Endodermal cell (in vitro differentiated cells): ENCODE results near the gene PTPRM. TPM values are rescaled to one million over a fixed set of nuclear protein-coding genes. Genes with fewer than 3 reads are reported as not detected.

Experiments used
- DNase-seq: peaks from one replicate; pipeline ENCODE4 v3.0.0-alpha.2; 2017
- H3K27ac ChIP-seq: 2 replicates; pipeline ENCODE4 v1.5.1; 2013; ENCODE audit warnings: mild to moderate bottlenecking, low read depth, low read length, moderate library complexity
- H3K27me3 ChIP-seq: 2 replicates; pipeline ENCODE4 v1.6.1; 2013; ENCODE audit warnings: mild to moderate bottlenecking, low read length, moderate library complexity; ENCODE audit not compliant: insufficient read depth, control insufficient read depth, poor library complexity, severe bottlenecking
- H3K36me3 ChIP-seq: 2 replicates; pipeline ENCODE4 v1.7.0; 2013; ENCODE audit warnings: mild to moderate bottlenecking, low read length, moderate library complexity; ENCODE audit not compliant: control insufficient read depth, insufficient read depth
- H3K4me1 ChIP-seq: one replicate; pipeline ENCODE4 v1.7.0; 2013; ENCODE audit warnings: low read length; ENCODE audit not compliant: control insufficient read depth, insufficient read depth
- H3K4me3 ChIP-seq: 2 replicates; pipeline ENCODE4 v1.5.1; 2013; ENCODE audit warnings: mild to moderate bottlenecking, low read length, moderate library complexity
- H3K9ac ChIP-seq: 2 replicates; pipeline ENCODE4 v1.6.1; 2013; ENCODE audit warnings: mild to moderate bottlenecking, low read length, moderate library complexity; ENCODE audit not compliant: poor library complexity, severe bottlenecking; ENCODE audit errors: extremely low read depth
- H3K9me3 ChIP-seq: 2 replicates; pipeline ENCODE4 v1.6.1; 2013; ENCODE audit warnings: mild to moderate bottlenecking, low read length, moderate library complexity; ENCODE audit not compliant: control insufficient read depth
- H3K27ac Mint-ChIP-seq: 2 replicates; pipeline ENCODE4 v1.8.0; 2020; ENCODE audit warnings: mixed read lengths
- H3K27me3 Mint-ChIP-seq: 2 replicates; pipeline ENCODE4 v1.8.0; 2021; ENCODE audit warnings: mild to moderate bottlenecking, mixed read lengths; ENCODE audit not compliant: insufficient read depth
- H3K36me3 Mint-ChIP-seq: 2 replicates; pipeline ENCODE4 v1.8.0; 2020; ENCODE audit warnings: low read depth, mixed read lengths
- H3K4me1 Mint-ChIP-seq: 2 replicates; pipeline ENCODE4 v1.8.0; 2020; ENCODE audit warnings: mixed read lengths
- H3K4me3 Mint-ChIP-seq: 2 replicates; pipeline ENCODE4 v1.8.0; 2020; ENCODE audit warnings: mild to moderate bottlenecking, moderate library complexity, mixed read lengths
- H3K9me3 Mint-ChIP-seq: 2 replicates; pipeline ENCODE4 v1.8.0; 2020; ENCODE audit warnings: mild to moderate bottlenecking, mixed read lengths
- WGBS, 2 experiments: methylation state at CpG; one replicate each; pipeline versions ENCODE4 v1.1.5 to v1.1.7; 2013; ENCODE audit warnings: missing lambda C conversion rate in 2 of 2, mixed read lengths in 1 of 2; ENCODE audit not compliant: insufficient coverage in 1 of 2, insufficient read length in 1 of 2; 5-methylcytosine and 5-hydroxymethylcytosine counted together
- total RNA-seq, 2 donors: library from RNA; stranded (reverse); fragmentation: NEBNext Ultra II Directional in 1 of 2; extraction: Animal tissue kit (Norgen Biotek cat#: 25700) in 1 of 2; gene quantifications; 2 replicates in 1 of 2; 3 replicates in 1 of 2; pipeline ENCODE4 v1.2.1, GENCODE V29; 2021
- TF ChIP-seq, protein P1 (sequence below): fragments of 200-600 bp; sonication (generic); conservative IDR thresholded peaks from 2 replicates; pipeline ENCODE4 v1.5.0; 2021; ENCODE audit warnings: antibody characterized with exemption, mild to moderate bottlenecking

PTPRM gene
- total RNA-seq, 2 donors from 2014 or later = 47.2 to 57.6 TPM

DNA sequence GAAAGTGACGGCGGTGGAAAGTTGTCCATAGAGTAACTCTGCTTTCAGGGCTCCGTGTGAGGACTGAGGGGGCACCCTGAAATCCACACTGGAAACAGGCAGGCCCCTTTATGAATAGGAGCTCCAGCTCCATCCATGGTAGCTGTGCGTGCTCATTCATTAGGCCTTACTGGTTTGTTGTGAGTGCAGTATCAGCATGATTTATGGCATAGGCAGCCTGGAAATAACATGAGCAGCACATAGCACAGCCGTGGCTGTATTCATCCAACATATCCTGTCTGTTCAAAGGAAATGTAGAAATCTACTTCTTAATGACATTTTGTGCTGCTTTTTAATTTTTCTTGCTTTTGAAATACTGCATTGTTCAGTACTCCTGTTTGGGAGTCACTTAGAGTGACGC lies 627.3 kb downstream of the PTPRM start:
- Histone ChIP-seq H3K27ac (no peak overlapping the region), H3K4me1 (no peaks in the 10 kb centered on the region), H3K9ac (no peak overlapping the region), H3K36me3 (peaks cover 7% of the 10 kb centered on the region), H3K9me3 (no peaks in the 10 kb centered on the region), H3K4me3 (no peak overlapping the region), H3K27me3 (no peaks in the 10 kb centered on the region)
- WGBS, 2 experiments = 95% methylated on average over 5 to 6 of the region's 6 CpGs
- Mint-ChIP-seq H3K27me3 (no peaks in the 10 kb centered on the region), H3K36me3 (no peaks in the 10 kb centered on the region), H3K9me3 (no peaks in the 10 kb centered on the region), H3K27ac (no peak overlapping the region), H3K4me1 (no peaks in the 10 kb centered on the region), H3K4me3 (no peak overlapping the region)
- TF ChIP-seq, protein P1, sequence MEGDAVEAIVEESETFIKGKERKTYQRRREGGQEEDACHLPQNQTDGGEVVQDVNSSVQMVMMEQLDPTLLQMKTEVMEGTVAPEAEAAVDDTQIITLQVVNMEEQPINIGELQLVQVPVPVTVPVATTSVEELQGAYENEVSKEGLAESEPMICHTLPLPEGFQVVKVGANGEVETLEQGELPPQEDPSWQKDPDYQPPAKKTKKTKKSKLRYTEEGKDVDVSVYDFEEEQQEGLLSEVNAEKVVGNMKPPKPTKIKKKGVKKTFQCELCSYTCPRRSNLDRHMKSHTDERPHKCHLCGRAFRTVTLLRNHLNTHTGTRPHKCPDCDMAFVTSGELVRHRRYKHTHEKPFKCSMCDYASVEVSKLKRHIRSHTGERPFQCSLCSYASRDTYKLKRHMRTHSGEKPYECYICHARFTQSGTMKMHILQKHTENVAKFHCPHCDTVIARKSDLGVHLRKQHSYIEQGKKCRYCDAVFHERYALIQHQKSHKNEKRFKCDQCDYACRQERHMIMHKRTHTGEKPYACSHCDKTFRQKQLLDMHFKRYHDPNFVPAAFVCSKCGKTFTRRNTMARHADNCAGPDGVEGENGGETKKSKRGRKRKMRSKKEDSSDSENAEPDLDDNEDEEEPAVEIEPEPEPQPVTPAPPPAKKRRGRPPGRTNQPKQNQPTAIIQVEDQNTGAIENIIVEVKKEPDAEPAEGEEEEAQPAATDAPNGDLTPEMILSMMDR = no peak
- no peak for DNase-seq

DNA sequence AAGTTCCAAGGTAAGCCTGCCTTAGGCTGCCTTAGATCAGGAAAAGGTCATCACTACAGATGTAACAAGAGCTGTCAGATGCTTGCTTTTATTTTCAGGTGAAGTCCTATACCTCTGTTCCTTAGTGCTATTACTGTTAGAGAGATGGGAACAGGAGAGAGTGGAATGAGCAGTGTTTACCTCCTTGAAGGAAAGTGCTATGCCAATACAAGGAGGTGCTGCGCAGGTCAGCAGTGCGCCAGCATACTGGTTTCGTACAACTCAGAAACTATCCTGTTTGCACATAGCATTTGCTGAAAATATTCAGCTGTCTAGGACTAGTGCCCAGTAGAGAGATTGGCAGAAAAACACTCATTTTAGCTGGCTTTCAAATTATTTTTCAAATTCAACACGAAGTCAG lies 629.1 kb downstream of the PTPRM start:
- Histone ChIP-seq H3K27me3 (no peaks in the 10 kb centered on the region), H3K9me3 (no peaks in the 10 kb centered on the region), H3K4me1 (no peaks in the 10 kb centered on the region), H3K9ac (no peak overlapping the region), H3K27ac (no peak overlapping the region), H3K36me3 (peaks cover 7% of the 10 kb centered on the region), H3K4me3 (no peak overlapping the region)
- Mint-ChIP-seq H3K4me1 (peaks cover 4% of the 10 kb centered on the region), H3K9me3 (no peaks in the 10 kb centered on the region), H3K27me3 (no peaks in the 10 kb centered on the region), H3K27ac (no peak overlapping the region), H3K36me3 (peaks cover 2% of the 10 kb centered on the region), H3K4me3 (no peak overlapping the region)
- TF ChIP-seq, protein P1 = no peak
- 91 to 92% methylated on average over 4 of the region's 4 CpGs for WGBS, 2 experiments
- DNase-seq = no peak

DNA sequence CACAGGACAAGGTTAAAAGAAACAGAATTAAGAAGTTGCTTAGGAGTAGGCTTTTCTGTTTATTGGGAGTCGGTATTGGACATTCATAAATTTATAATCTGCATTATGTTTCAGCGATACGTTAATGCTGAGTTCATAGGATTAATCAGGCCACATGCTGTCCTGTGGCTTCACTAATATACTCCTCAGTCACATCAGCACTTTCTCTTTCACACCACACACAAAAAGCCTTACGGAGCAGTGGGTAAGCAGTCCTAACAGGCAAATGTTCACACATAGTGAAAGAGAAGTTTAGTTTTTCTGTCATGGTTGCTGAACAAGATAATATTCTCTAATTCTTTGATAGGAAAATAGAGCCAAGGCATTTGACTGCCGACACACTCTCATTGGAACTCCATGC lies 630.4 kb downstream of the PTPRM start:
- Mint-ChIP-seq H3K36me3 (peaks cover 2% of the 10 kb centered on the region), H3K4me3 (no peak overlapping the region), H3K27ac (no peak overlapping the region), H3K27me3 (no peaks in the 10 kb centered on the region), H3K9me3 (no peaks in the 10 kb centered on the region), H3K4me1 (peaks cover 4% of the 10 kb centered on the region)
- Histone ChIP-seq H3K36me3 (peaks cover 7% of the 10 kb centered on the region), H3K27me3 (no peaks in the 10 kb centered on the region), H3K27ac (no peak overlapping the region), H3K4me3 (no peak overlapping the region), H3K9ac (no peak overlapping the region), H3K9me3 (no peaks in the 10 kb centered on the region), H3K4me1 (no peaks in the 10 kb centered on the region)
- TF ChIP-seq, protein P1 = no peak
- DNase-seq = no peak
- WGBS, 2 experiments = 92 to 100% methylated on average over 2 to 5 of the region's 5 CpGs
